ENCODE results near the gene AKR1C8. TPM values are rescaled to one million over a fixed set of nuclear protein-coding genes. Genes with fewer than 3 reads are reported as not detected.

Gene AKR1C8
- total and polyA plus RNA-seq, 2 of the 13 experiments (the other 11 are each of a cell fraction or from before 2014, with no cell fraction given): 0.12 TPM; not detected in 1

GRCh38 chr10:5147255-5147980 lies 37.5 kb downstream of the AKR1C8 start (continued):
- TF ChIP-seq, protein P1, sequence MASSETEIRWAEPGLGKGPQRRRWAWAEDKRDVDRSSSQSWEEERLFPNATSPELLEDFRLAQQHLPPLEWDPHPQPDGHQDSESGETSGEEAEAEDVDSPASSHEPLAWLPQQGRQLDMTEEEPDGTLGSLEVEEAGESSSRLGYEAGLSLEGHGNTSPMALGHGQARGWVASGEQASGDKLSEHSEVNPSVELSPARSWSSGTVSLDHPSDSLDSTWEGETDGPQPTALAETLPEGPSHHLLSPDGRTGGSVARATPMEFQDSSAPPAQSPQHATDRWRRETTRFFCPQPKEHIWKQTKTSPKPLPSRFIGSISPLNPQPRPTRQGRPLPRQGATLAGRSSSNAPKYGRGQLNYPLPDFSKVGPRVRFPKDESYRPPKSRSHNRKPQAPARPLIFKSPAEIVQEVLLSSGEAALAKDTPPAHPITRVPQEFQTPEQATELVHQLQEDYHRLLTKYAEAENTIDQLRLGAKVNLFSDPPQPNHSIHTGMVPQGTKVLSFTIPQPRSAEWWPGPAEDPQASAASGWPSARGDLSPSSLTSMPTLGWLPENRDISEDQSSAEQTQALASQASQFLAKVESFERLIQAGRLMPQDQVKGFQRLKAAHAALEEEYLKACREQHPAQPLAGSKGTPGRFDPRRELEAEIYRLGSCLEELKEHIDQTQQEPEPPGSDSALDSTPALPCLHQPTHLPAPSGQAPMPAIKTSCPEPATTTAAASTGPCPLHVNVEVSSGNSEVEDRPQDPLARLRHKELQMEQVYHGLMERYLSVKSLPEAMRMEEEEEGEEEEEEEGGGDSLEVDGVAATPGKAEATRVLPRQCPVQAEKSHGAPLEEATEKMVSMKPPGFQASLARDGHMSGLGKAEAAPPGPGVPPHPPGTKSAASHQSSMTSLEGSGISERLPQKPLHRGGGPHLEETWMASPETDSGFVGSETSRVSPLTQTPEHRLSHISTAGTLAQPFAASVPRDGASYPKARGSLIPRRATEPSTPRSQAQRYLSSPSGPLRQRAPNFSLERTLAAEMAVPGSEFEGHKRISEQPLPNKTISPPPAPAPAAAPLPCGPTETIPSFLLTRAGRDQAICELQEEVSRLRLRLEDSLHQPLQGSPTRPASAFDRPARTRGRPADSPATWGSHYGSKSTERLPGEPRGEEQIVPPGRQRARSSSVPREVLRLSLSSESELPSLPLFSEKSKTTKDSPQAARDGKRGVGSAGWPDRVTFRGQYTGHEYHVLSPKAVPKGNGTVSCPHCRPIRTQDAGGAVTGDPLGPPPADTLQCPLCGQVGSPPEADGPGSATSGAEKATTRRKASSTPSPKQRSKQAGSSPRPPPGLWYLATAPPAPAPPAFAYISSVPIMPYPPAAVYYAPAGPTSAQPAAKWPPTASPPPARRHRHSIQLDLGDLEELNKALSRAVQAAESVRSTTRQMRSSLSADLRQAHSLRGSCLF (CRISPR knock-in tag; IDR thresholded peaks at IDR 0.05; ENCODE audit: borderline replicate concordance): no peak
- no peak for TF ChIP-seq ZIK1 (CRISPR knock-in tag; IDR thresholded peaks at IDR 0.05; ENCODE audit: borderline replicate concordance, low read depth)
- peak; percentile 96; the same call in 1 of the 2 replicates for TF ChIP-seq AHDC1 (CRISPR knock-in tag; IDR thresholded peaks at IDR 0.05; ENCODE audit: borderline replicate concordance)
- 0 out of 2 replicates have a peak, but pooled peaks have one; percentile 38 for TF ChIP-seq ATF7-NPFF (CRISPR knock-in tag; IDR thresholded peaks at IDR 0.05; ENCODE audit: low read depth)
- no peak for TF ChIP-seq RBAK (CRISPR knock-in tag; IDR thresholded peaks at IDR 0.05)
- no peak for TF ChIP-seq NRL (CRISPR knock-in tag; IDR thresholded peaks at IDR 0.05; ENCODE audit: borderline replicate concordance)
- TF ChIP-seq ZNF7 (CRISPR knock-in tag; IDR thresholded peaks at IDR 0.05): no peak
- TF ChIP-seq ATF5 (CRISPR knock-in tag; IDR thresholded peaks at IDR 0.05; ENCODE audit: low read depth): 0 out of 2 replicates have a peak, but pooled peaks have one; percentile 39
- TF ChIP-seq TCF7 (IDR thresholded peaks at IDR 0.05; ENCODE audit: low read depth): peak; percentile 94
- TF ChIP-seq, protein P2, sequence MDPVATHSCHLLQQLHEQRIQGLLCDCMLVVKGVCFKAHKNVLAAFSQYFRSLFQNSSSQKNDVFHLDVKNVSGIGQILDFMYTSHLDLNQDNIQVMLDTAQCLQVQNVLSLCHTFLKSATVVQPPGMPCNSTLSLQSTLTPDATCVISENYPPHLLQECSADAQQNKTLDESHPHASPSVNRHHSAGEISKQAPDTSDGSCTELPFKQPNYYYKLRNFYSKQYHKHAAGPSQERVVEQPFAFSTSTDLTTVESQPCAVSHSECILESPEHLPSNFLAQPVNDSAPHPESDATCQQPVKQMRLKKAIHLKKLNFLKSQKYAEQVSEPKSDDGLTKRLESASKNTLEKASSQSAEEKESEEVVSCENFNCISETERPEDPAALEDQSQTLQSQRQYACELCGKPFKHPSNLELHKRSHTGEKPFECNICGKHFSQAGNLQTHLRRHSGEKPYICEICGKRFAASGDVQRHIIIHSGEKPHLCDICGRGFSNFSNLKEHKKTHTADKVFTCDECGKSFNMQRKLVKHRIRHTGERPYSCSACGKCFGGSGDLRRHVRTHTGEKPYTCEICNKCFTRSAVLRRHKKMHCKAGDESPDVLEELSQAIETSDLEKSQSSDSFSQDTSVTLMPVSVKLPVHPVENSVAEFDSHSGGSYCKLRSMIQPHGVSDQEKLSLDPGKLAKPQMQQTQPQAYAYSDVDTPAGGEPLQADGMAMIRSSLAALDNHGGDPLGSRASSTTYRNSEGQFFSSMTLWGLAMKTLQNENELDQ (CRISPR knock-in tag; IDR thresholded peaks at IDR 0.05; ENCODE audit: borderline replicate concordance): no peak
- no peak for TF ChIP-seq TRIM22 (IDR thresholded peaks at IDR 0.05)
- peak; percentile 99 for TF ChIP-seq POGZ (CRISPR knock-in tag; IDR thresholded peaks at IDR 0.05)

Data from HepG2 (cell line).